ENCODE data around the gene TMEM147. TPM values are rescaled to one million over a fixed set of nuclear protein-coding genes. Genes with fewer than 3 reads are reported as not detected.

Gene TMEM147
- total and polyA plus RNA-seq, 2 of the 4 experiments (the other 2 are of a cell fraction), result 67.6 to 108 TPM

- no peak overlapping the region for H3K4me2 ChIP-seq (ENCODE audit: low read depth, low read length)
- no peak overlapping the region for H4K8ac ChIP-seq (ENCODE audit: low read depth in 2 of 2, low read length in 2 of 2)
- H2BK20ac ChIP-seq (ENCODE audit: low read depth, low read length), result no peak overlapping the region
- H2BK5ac ChIP-seq (ENCODE audit: low read depth, low read length, poor library complexity, severe bottlenecking), result no peak overlapping the region
- dilution Hi-C loops (cut with HindIII; ENCODE audit: low sequenced_read_pairs, unreplicated experiment), result no loop called here
- in situ Hi-C loops (cut with MboI; ENCODE audit: low sequenced_read_pairs), result no loop called here
- no peaks in the 10 kb centered on the region for H3K9me3 ChIP-seq (ENCODE audit: control insufficient read depth, insufficient read depth, low read length)
- no peak overlapping the region for H3K14ac ChIP-seq (replicated peaks; ENCODE audit: low read depth, low read length)
- H4K20me1 ChIP-seq (ENCODE audit: insufficient read depth, low read length), result no peaks in the 10 kb centered on the region
- no peak overlapping the region for H2BK15ac ChIP-seq (ENCODE audit: low read depth, low read length)
- H3K56ac ChIP-seq (ENCODE audit: extremely low read depth, insufficient read depth, low read length), result no peak overlapping the region
- no peak overlapping the region for H3K4ac ChIP-seq (ENCODE audit: low read depth, low read length)
- no peak overlapping the region for H3K9ac ChIP-seq (ENCODE audit: low read depth, low read length)
- no TSS peak for BruUV-seq (replicated peaks)
- H2AK9ac ChIP-seq (replicated peaks; ENCODE audit: low read depth, low read length, poor library complexity), result no peak overlapping the region
- H3K4me1 ChIP-seq (ENCODE audit: control insufficient read depth, insufficient read depth, low read length), result no peaks in the 10 kb centered on the region
- no peak for ATAC-seq (ENCODE audit: low read depth)
- TF ChIP-seq NFE2L2 (IDR thresholded peaks at IDR 0.05; ENCODE audit: low read depth, low read length) (no peak), SMC3 (IDR thresholded peaks at IDR 0.05; ENCODE audit: low read depth, low read length) (no peak), CEBPB (IDR thresholded peaks at IDR 0.05; ENCODE audit: low read depth, low read length) (peak; percentile 17; the same call in 1 of the 2 replicates), BHLHE40 (IDR thresholded peaks at IDR 0.05; ENCODE audit: low read depth, low read length) (no peak), MAFK (IDR thresholded peaks at IDR 0.05; ENCODE audit: low read depth, low read length) (no peak), RCOR1 (IDR thresholded peaks at IDR 0.05; ENCODE audit: insufficient replicate concordance, low read length) (no peak)
- no peak overlapping the region for H3K27ac ChIP-seq (ENCODE audit: insufficient read depth, low read length)
- no peaks in the 10 kb centered on the region for H3K79me1 ChIP-seq (ENCODE audit: low read depth in 1 of 2, low read length in 2 of 2)
- no peak overlapping the region for H2AFZ ChIP-seq (replicated peaks; ENCODE audit: low read length, poor library complexity)
- peaks cover 43% of the 10 kb centered on the region for H3K27me3 ChIP-seq (ENCODE audit: control insufficient read depth, insufficient read depth, low read length)
- no peak overlapping the region for H3K18ac ChIP-seq (ENCODE audit: low read depth, low read length)
- no peak overlapping the region for H3K23ac ChIP-seq (ENCODE audit: low read depth, low read length)
- no peak overlapping the region for H4K5ac ChIP-seq (ENCODE audit: low read depth, low read length)
- H2AK5ac ChIP-seq (ENCODE audit: low read depth, low read length), result no peak overlapping the region
- H3K36me3 ChIP-seq (ENCODE audit: control insufficient read depth, insufficient read depth, low read length), result no peaks in the 10 kb centered on the region
- H3K9me1 ChIP-seq (ENCODE audit: insufficient read depth, low read length), result no peaks in the 10 kb centered on the region; the same call in 1 of the 2 replicates
- no peak overlapping the region for H4K91ac ChIP-seq (ENCODE audit: insufficient read depth, low read depth, low read length)
- CTCF ChIA-PET, result no interaction called here
- H2BK120ac ChIP-seq (ENCODE audit: low read depth, low read length), result no peak overlapping the region
- intact Hi-C loops (cut with micrococcal nuclease), result no loop called here
- WGBS, 2 experiments (ENCODE audit: extremely low coverage in 2 of 2, insufficient read length in 1 of 2), result 92% methylated on average over 5 of the region's 15 CpGs; no CpG with 5 or more reads in 1 of the 2 experiments
- no peak overlapping the region for H3K4me3 ChIP-seq (ENCODE audit: insufficient read depth, low read depth, low read length)
- POLR2A ChIA-PET (ENCODE audit: unreplicated experiment), result no interaction called here
- no peak for DNase-seq
Measured at GRCh38 chr19:35501684-35502083, 43.7 kb upstream of the TMEM147 start.
